OCI-LY1 (cell line): ENCODE results near the gene POLD3.
"Not testable (repeated sequence)": the region's sequence is repeated elsewhere in the genome, so short reads cannot be mapped to it uniquely, and the experiment has no call there.

Source experiments
- H2AFZ ChIP-seq: fragments of 200-600 bp; sonication (generic), shearing (Covaris generic); 2 replicates; pipeline ENCODE4 v1.6.0; 2014; ENCODE audit warnings: antibody characterized with exemption, mild to moderate bottlenecking, low read length
- H3F3A ChIP-seq: fragments of 200-600 bp; sonication (generic), shearing (Covaris generic); 2 replicates; pipeline ENCODE4 v1.6.0; 2014; ENCODE audit warnings: mild to moderate bottlenecking, antibody characterized with exemption, low read length, moderate library complexity; ENCODE audit not compliant: insufficient read depth
- H3K27ac ChIP-seq: fragments of 200-600 bp; sonication (generic); 2 replicates; pipeline ENCODE4 v1.5.1; 2014; ENCODE audit warnings: low read length, mixed run types, mild to moderate bottlenecking, low read depth; ENCODE audit not compliant: poor library complexity, severe bottlenecking
- H3K27me3 ChIP-seq: fragments of 200-600 bp; sonication (generic); 2 replicates; pipeline ENCODE4 v1.6.0; 2014; ENCODE audit warnings: antibody characterized with exemption, mild to moderate bottlenecking, low read length, moderate library complexity; ENCODE audit not compliant: insufficient read depth
- H3K36me3 ChIP-seq: fragments of 200-600 bp; sonication (generic); 2 replicates; pipeline ENCODE4 v1.6.1; 2014; ENCODE audit warnings: mild to moderate bottlenecking, antibody characterized with exemption, low read length, moderate library complexity, mixed read lengths; ENCODE audit not compliant: insufficient read depth
- H3K4me1 ChIP-seq: fragments of 200-600 bp; sonication (generic); 2 replicates; pipeline ENCODE4 v1.5.1; 2014; ENCODE audit warnings: mild to moderate bottlenecking, low read length, moderate library complexity; ENCODE audit not compliant: insufficient read depth, severe bottlenecking
- H3K4me2 ChIP-seq: fragments of 200-600 bp; sonication (generic), shearing (Covaris generic); 2 replicates; pipeline ENCODE4 v1.6.1; 2014; ENCODE audit warnings: low read length
- H3K4me3 ChIP-seq: fragments of 200-600 bp; sonication (generic); 2 replicates; pipeline ENCODE4 v1.5.1; 2014; ENCODE audit warnings: low read length, low read depth, mild to moderate bottlenecking, mixed read lengths; ENCODE audit not compliant: poor library complexity, severe bottlenecking
- H3K79me2 ChIP-seq: fragments of 200-600 bp; shearing (Covaris generic); 2 replicates; pipeline ENCODE4 v1.6.1; 2016; ENCODE audit warnings: mixed run types, low read length, mixed read lengths; ENCODE audit not compliant: insufficient read depth
- H3K9ac ChIP-seq: fragments of 200-600 bp; sonication (generic), shearing (Covaris generic); 2 replicates; pipeline ENCODE4 v1.6.1; 2014; ENCODE audit warnings: mild to moderate bottlenecking, low read length, mixed read lengths
- H3K9me2 ChIP-seq: fragments of 200-600 bp; sonication (generic), shearing (Covaris generic); 2 replicates; pipeline ENCODE4 v1.6.1; 2014; ENCODE audit warnings: low read depth, mild to moderate bottlenecking, low read length, mixed read lengths
- H3K9me3 ChIP-seq: fragments of 200-600 bp; shearing (Covaris generic); 2 replicates; pipeline ENCODE4 v1.6.1; 2014; ENCODE audit warnings: low read length, mixed read lengths
- H4K20me1 ChIP-seq: fragments of 200-600 bp; sonication (generic), shearing (Covaris generic); 2 replicates; pipeline ENCODE4 v1.6.0; 2016; ENCODE audit warnings: mild to moderate bottlenecking, low read length; ENCODE audit not compliant: insufficient read depth
- CTCF ChIP-seq: fragments of 200-600 bp; sonication (generic), shearing (Covaris generic); IDR thresholded peaks from 2 replicates; pipeline ENCODE4 v1.5.1; 2017; ENCODE audit warnings: mild to moderate bottlenecking, antibody characterized with exemption, low read length, moderate library complexity, mixed read lengths
- EZH2 ChIP-seq: fragments of 200-600 bp; sonication (generic), shearing (Covaris generic); IDR thresholded peaks from 2 replicates; pipeline ENCODE4 v1.8.0; 2017; ENCODE audit warnings: borderline replicate concordance, mixed run types, mild to moderate bottlenecking, antibody characterized with exemption, low read length, moderate library complexity, mixed read lengths

POLD3 gene

GRCh38 chr11:74650498-74650897 is 58.1 kb downstream of the POLD3 start:
- Histone ChIP-seq H3K9ac (no peak overlapping the region), H3K27ac (no peak overlapping the region), H3K79me2 (no peaks in the 10 kb centered on the region), H4K20me1 (no peaks in the 10 kb centered on the region), H3K4me2 (no peak overlapping the region), H3K36me3 (peaks cover 17% of the 10 kb centered on the region), H3K4me3 (no peak overlapping the region), H3F3A (no peaks in the 10 kb centered on the region), H3K27me3 (no peaks in the 10 kb centered on the region), H3K9me3 (no peaks in the 10 kb centered on the region), H2AFZ (no peak overlapping the region), H3K4me1 (no peaks in the 10 kb centered on the region), H3K9me2 (no peaks in the 10 kb centered on the region)
- TF ChIP-seq EZH2 = no peak
- TF ChIP-seq CTCF = no peak

- no peaks in the 10 kb centered on the region for H3K4me1 ChIP-seq
- H4K20me1 ChIP-seq = no peaks in the 10 kb centered on the region
- no peaks in the 10 kb centered on the region for H3K27me3 ChIP-seq
- peaks cover 17% of the 10 kb centered on the region for H3K36me3 ChIP-seq
- H2AFZ ChIP-seq = no peak overlapping the region
- no peaks in the 10 kb centered on the region for H3K9me3 ChIP-seq
- no peak overlapping the region for H3K9ac ChIP-seq
- no peaks in the 10 kb centered on the region for H3K79me2 ChIP-seq
- no peaks in the 10 kb centered on the region for H3F3A ChIP-seq
- TF ChIP-seq CTCF (no peak), EZH2 (no peak)
- H3K27ac ChIP-seq = no peak overlapping the region
- no peaks in the 10 kb centered on the region for H3K9me2 ChIP-seq
- H3K4me3 ChIP-seq = no peak overlapping the region
- no peak overlapping the region for H3K4me2 ChIP-seq
Observed at GRCh38 chr11:74654976-74655375, 62.6 kb downstream of the POLD3 start.

- not testable (repeated sequence) for H3K4me3 ChIP-seq, H2AFZ ChIP-seq, H3K27ac ChIP-seq, H4K20me1 ChIP-seq, H3K27me3 ChIP-seq, H3K79me2 ChIP-seq, H3K9me2 ChIP-seq, H3K4me1 ChIP-seq, H3F3A ChIP-seq, H3K9me3 ChIP-seq, H3K36me3 ChIP-seq, H3K9ac ChIP-seq, H3K4me2 ChIP-seq
Observed at GRCh38 chr11:74659124-74659523, 66.7 kb downstream of the POLD3 start.

GRCh38 chr11:74662487-74663103 is 70.2 kb downstream of the POLD3 start:
- Histone ChIP-seq H3K9me2 (no peaks in the 10 kb centered on the region), H2AFZ (no peak overlapping the region), H3K27ac (no peak overlapping the region), H3K27me3 (no peaks in the 10 kb centered on the region), H3K4me1 (no peaks in the 10 kb centered on the region), H3K9me3 (no peaks in the 10 kb centered on the region), H3K9ac (no peak overlapping the region), H3F3A (no peaks in the 10 kb centered on the region), H3K4me3 (no peak overlapping the region), H3K4me2 (no peak overlapping the region), H4K20me1 (no peaks in the 10 kb centered on the region), H3K79me2 (no peaks in the 10 kb centered on the region), H3K36me3 (no peaks in the 10 kb centered on the region)
- TF ChIP-seq EZH2 = no peak
- TF ChIP-seq CTCF = no peak
